K562 (cell line): ENCODE data around the gene SGK1. TPM values are rescaled to one million over a fixed set of nuclear protein-coding genes. Genes with fewer than 3 reads are reported as not detected.

Experiments used
- BHLHE40 ChIP-seq: IDR thresholded peaks from 2 replicates; pipeline ENCODE4 v1.6.1; 2011; ENCODE audit warnings: low read length, improper control_type of control experiment
- BRCA1 ChIP-seq, 2 experiments: fragments of 450-650 bp in 1 of 2; sonication (generic) in 1 of 2; formaldehyde crosslinking in 1 of 2; IDR thresholded peaks; 2 replicates each; pipeline versions ENCODE4 v1.5.0 to v1.6.1; 2017 to 2020; ENCODE audit warnings: mild to moderate bottlenecking in 1 of 2, missing genetic modification reagents in 1 of 2
- BRF2 ChIP-seq: IDR thresholded peaks from 3 replicates; pipeline ENCODE4 v1.6.1; 2011; ENCODE audit warnings: borderline replicate concordance, mild to moderate bottlenecking; ENCODE audit not compliant: insufficient read length, insufficient read depth
- CBFB ChIP-seq: sonication (generic); formaldehyde crosslinking; IDR thresholded peaks from 2 replicates; pipeline ENCODE4 v1.4.0; 2020; ENCODE audit warnings: mild to moderate bottlenecking, missing genetic modification reagents
- CREB5 ChIP-seq: fragments of 250-450 bp; sonication (Bioruptor Pico); IDR thresholded peaks from 2 replicates; pipeline ENCODE4 v1.5.0; 2020; ENCODE audit warnings: mild to moderate bottlenecking
- CXXC5 ChIP-seq: fragments of 250-450 bp; sonication (Bioruptor Pico); IDR thresholded peaks from 2 replicates; pipeline ENCODE4 v1.8.0; 2022; ENCODE audit warnings: inconsistent platforms, mild to moderate bottlenecking, moderate library complexity
- DIDO1 ChIP-seq: fragments of 450-650 bp; IDR thresholded peaks from 2 replicates; pipeline ENCODE4 v1.6.1; 2016; ENCODE audit warnings: low read depth, missing biosample characterization, missing genetic modification characterization
- FOXA1 ChIP-seq: fragments of 450-650 bp; IDR thresholded peaks from 2 replicates; pipeline ENCODE4 v1.6.1; 2016; ENCODE audit warnings: mild to moderate bottlenecking, borderline replicate concordance
- GATA2 ChIP-seq: sonication (generic); formaldehyde crosslinking; IDR thresholded peaks from 2 replicates; pipeline ENCODE4 v1.4.0; 2020; ENCODE audit warnings: mild to moderate bottlenecking, missing genetic modification reagents
- HMG20B ChIP-seq: fragments of 250-450 bp; sonication (Bioruptor Pico); IDR thresholded peaks from 2 replicates; pipeline ENCODE4 v1.5.0; 2021; ENCODE audit warnings: mild to moderate bottlenecking
- HSF4 ChIP-seq: fragments of 250-450 bp; sonication (Bioruptor Pico); IDR thresholded peaks from 2 replicates; pipeline ENCODE4 v2.1.2; 2022; ENCODE audit warnings: mild to moderate bottlenecking, moderate library complexity, borderline replicate concordance
- MITF ChIP-seq: IDR thresholded peaks from 2 replicates; pipeline ENCODE4 v1.6.1; 2014; ENCODE audit warnings: antibody characterized with exemption
- NBN ChIP-seq: fragments of 450-650 bp; IDR thresholded peaks from 2 replicates; pipeline ENCODE4 v1.6.1; 2016; ENCODE audit warnings: low read depth, mild to moderate bottlenecking
- NFE2L1 ChIP-seq: fragments of 450-650 bp; IDR thresholded peaks from 2 replicates; pipeline ENCODE4 v1.6.1; 2016; ENCODE audit warnings: missing genetic modification characterization, low read depth, mild to moderate bottlenecking, missing compliant biosample characterization, moderate library complexity, borderline replicate concordance
- NFXL1 ChIP-seq: fragments of 450-650 bp; formaldehyde crosslinking; IDR thresholded peaks from 2 replicates; pipeline ENCODE4 v1.4.0; 2021; ENCODE audit warnings: mild to moderate bottlenecking
- NR2C2 ChIP-seq, 2 experiments: fragments of 200-800 bp in 1 of 2; sonication (Bioruptor generic) in 1 of 2; sonication (generic) in 1 of 2; formaldehyde crosslinking in 1 of 2; IDR thresholded peaks; 2 replicates each; pipeline versions ENCODE4 v1.6.1 to v1.8.0; 2016 to 2022; ENCODE audit warnings: mild to moderate bottlenecking in 1 of 2, missing compliant biosample characterization in 1 of 2, missing genetic modification characterization in 1 of 2, missing genetic modification reagents in 1 of 2
- PCBP2 ChIP-seq: fragments of 200-400 bp; formaldehyde crosslinking; IDR thresholded peaks from 2 replicates; pipeline ENCODE4 v1.6.1; 2018; ENCODE audit warnings: low read length, low read depth, mild to moderate bottlenecking, moderate library complexity; ENCODE audit not compliant: poor library complexity, severe bottlenecking
- RUNX1 ChIP-seq: sonication (generic); IDR thresholded peaks from 2 replicates; pipeline ENCODE4 v1.6.1; 2016; ENCODE audit warnings: antibody characterized with exemption, low read depth
- TAF1 ChIP-seq: IDR thresholded peaks from 2 replicates; pipeline ENCODE4 v1.6.1; 2011; ENCODE audit warnings: mild to moderate bottlenecking, low read length, moderate library complexity; ENCODE audit not compliant: insufficient read depth, control insufficient read depth, severe bottlenecking; ENCODE audit errors: extremely low read depth
- ZFPM2 ChIP-seq: fragments of 250-450 bp; sonication (Bioruptor Pico); IDR thresholded peaks from 2 replicates; pipeline ENCODE4 v1.5.1; 2022; ENCODE audit warnings: mild to moderate bottlenecking
- ZNF134 ChIP-seq: fragments of 250-450 bp; sonication (Bioruptor Pico); conservative IDR thresholded peaks from 2 replicates; pipeline ENCODE4 v1.4.0; 2020
- ZNF197 ChIP-seq: fragments of 200-800 bp; sonication (Bioruptor generic); IDR thresholded peaks from 2 replicates; pipeline ENCODE4 v1.6.1; 2016; ENCODE audit warnings: low read depth, missing genetic modification characterization, missing compliant biosample characterization
- ZNF589 ChIP-seq: fragments of 200-800 bp; sonication (Bioruptor generic); IDR thresholded peaks from 2 replicates; pipeline ENCODE4 v1.6.1; 2016; ENCODE audit warnings: low read depth, missing genetic modification characterization, missing compliant biosample characterization
- ZNF707 ChIP-seq: fragments of 250-450 bp; sonication (Bioruptor Pico); conservative IDR thresholded peaks from 2 replicates; pipeline ENCODE4 v1.8.0; 2022; ENCODE audit warnings: inconsistent platforms, mild to moderate bottlenecking, moderate library complexity
- ZNF77 ChIP-seq: fragments of 250-450 bp; sonication (Bioruptor Pico); IDR thresholded peaks from 2 replicates; pipeline ENCODE4 v1.5.0; 2020
- polyA plus RNA-seq, 8 experiments: library from polyadenylated mRNA; depleted of rRNA in 4 of 8; stranded (reverse) in 5 of 8; unstranded in 3 of 8; fragments of >200 nt; fragmentation: Nextera tagmentation in 2 of 8; fragmentation: Illumina TruSeq in 1 of 8; extraction: Ambion mirVana in 2 of 8; extraction: Trizol in 1 of 8; gene quantifications; 2 replicates each; pipeline versions ENCODE4 v1.2.1 to v1.2.3, GENCODE V29; 2011 to 2014; ENCODE audit warnings: inconsistent platforms in 1 of 8, missing spikeins in 1 of 8
- total RNA-seq, 7 experiments: library from RNA; depleted of rRNA in 6 of 7; stranded (reverse); fragments of >200 nt in 6 of 7; fragmentation: Illumina TruSeq in 2 of 7; extraction: Trizol in 2 of 7; gene quantifications; 2 replicates each; pipeline versions ENCODE4 v1.2.1 to v1.2.3, GENCODE V29; 2011 to 2021; ENCODE audit warnings: low replicate concordance in 1 of 7

The SGK1 gene
- total and polyA plus RNA-seq, 9 of the 15 experiments (the other 6 are each of a cell fraction or from before 2014, with no cell fraction given), result 3.5 to 7.2 (median 3.9) TPM

GRCh38 chr6:134174672-134175531, 143.0 kb downstream of the SGK1 start (continued):
- TF ChIP-seq BRF2 (no peak), ZFPM2 (CRISPR knock-in tag) (peak; percentile 59; the same call in 1 of the 2 replicates), GATA2 (CRISPR knock-in tag) (peak; percentile 96), CREB5 (CRISPR knock-in tag) (no peak), BHLHE40 (0 out of 2 replicates have a peak, but pooled peaks have one; percentile 7), NR2C2 (CRISPR knock-in tag; IDR thresholded peaks at IDR 0.05) (no peak; the same call in 1 of the 2 replicates), NR2C2 (tag; IDR thresholded peaks at IDR 0.05) (peak; percentile 50), RUNX1 (no peak), CXXC5 (CRISPR knock-in tag) (peak; percentile 98), FOXA1 (no peak), NBN (0 out of 2 replicates have a peak, but pooled peaks have one; percentile 13), NFXL1 (CRISPR knock-in tag) (no peak), MITF (no peak), ZNF77 (CRISPR knock-in tag) (no peak), NFE2L1 (no peak), HMG20B (CRISPR knock-in tag) (no peak), DIDO1 (tag) (no peak), CBFB (CRISPR knock-in tag) (no peak), ZNF134 (CRISPR knock-in tag) (no peak), HSF4 (no peak), ZNF589 (CRISPR knock-in tag) (peak; percentile 9; the same call in 1 of the 2 replicates), TAF1 (peak; percentile 92), PCBP2 (no peak), BRCA1 (IDR thresholded peaks at IDR 0.05) (no peak), BRCA1 (CRISPR knock-in tag; IDR thresholded peaks at IDR 0.05) (no peak), ZNF707 (CRISPR knock-in tag) (no peak), ZNF197 (no peak)
